SK-N-SH (cell line): ENCODE measurements around the gene DNPH1. TPM values are rescaled to one million over a fixed set of nuclear protein-coding genes. Genes with fewer than 3 reads are reported as not detected.

Experiments
- CTCF ChIA-PET: fragments of 300-600, 350-600 bp; formaldehyde crosslinking; extraction: SDS; loops from one replicate; lab custom pipeline; 2021; lab: Yijun Ruan, JAX
- POLR2A ChIA-PET: fragments of 350-600 bp; sonication (Branson Sonifier 250); formaldehyde crosslinking; extraction: SDS; loops from one replicate; lab custom pipeline; 2020; ENCODE audit warnings: antibody characterized with exemption, inconsistent platforms; lab: Yijun Ruan, JAX
- DNase-seq: peaks from one replicate; pipeline ENCODE4 v3.0.0; 2012
- H2AFZ ChIP-seq: fragments of 200-600 bp; sonication (generic); 2 replicates; pipeline ENCODE4 v1.8.1; 2016; ENCODE audit warnings: antibody characterized with exemption, mild to moderate bottlenecking, low read depth
- H3F3A ChIP-seq: fragments of 200-600 bp; sonication (generic); replicated peaks from 2 replicates; pipeline ENCODE3; 2016; ENCODE audit warnings: antibody characterized with exemption, mild to moderate bottlenecking; ENCODE audit not compliant: insufficient read depth
- H3K27ac ChIP-seq, 2 experiments: fragments of 200-500 bp in 1 of 2; fragments of 200-600 bp in 1 of 2; sonication (Bioruptor generic) in 1 of 2; sonication (generic), shearing (Covaris generic) in 1 of 2; 2 replicates each; pipeline versions ENCODE4 v1.5.1 to v1.6.1; 2014 to 2016; ENCODE audit warnings: low read depth in 2 of 2, inconsistent platforms in 1 of 2, low read length in 1 of 2, mild to moderate bottlenecking in 1 of 2, mixed read lengths in 1 of 2
- H3K27me3 ChIP-seq: fragments of 200-600 bp; sonication (generic), shearing (Covaris generic); 2 replicates; pipeline ENCODE4 v1.6.1; 2016; ENCODE audit warnings: mixed run types; ENCODE audit not compliant: insufficient read depth
- H3K36me3 ChIP-seq, 2 experiments: fragments of 200-500 bp in 1 of 2; fragments of 200-600 bp in 1 of 2; sonication (Bioruptor generic) in 1 of 2; sonication (generic) in 1 of 2; replicated peaks in 1 of 2; 2 replicates each; pipeline versions ENCODE3 to v1.5.1; 2014 to 2016; ENCODE audit warnings: low read length in 1 of 2, mild to moderate bottlenecking in 1 of 2; ENCODE audit not compliant: insufficient read depth in 2 of 2, control insufficient read depth in 1 of 2
- H3K4me1 ChIP-seq, 2 experiments: fragments of 200-500 bp in 1 of 2; fragments of 200-600 bp in 1 of 2; sonication (Bioruptor generic) in 1 of 2; sonication (generic), shearing (Covaris generic) in 1 of 2; 2 replicates each; pipeline versions ENCODE4 v1.5.1 to v1.6.1; 2014 to 2016; ENCODE audit warnings: low read depth in 1 of 2, low read length in 1 of 2, mixed run types in 1 of 2; ENCODE audit not compliant: insufficient read depth in 2 of 2, control insufficient read depth in 1 of 2
- H3K4me2 ChIP-seq: fragments of 200-600 bp; sonication (generic), shearing (Covaris generic); 2 replicates; pipeline ENCODE4 v1.6.1; 2017; ENCODE audit warnings: mixed run types
- H3K4me3 ChIP-seq, 2 experiments: fragments of 200-500 bp in 1 of 2; fragments of 200-600 bp in 1 of 2; sonication (Bioruptor generic) in 1 of 2; sonication (generic), shearing (Covaris generic) in 1 of 2; 2 replicates each; pipeline versions ENCODE4 v1.5.1 to v1.8.1; 2014 to 2016; ENCODE audit warnings: low read depth in 2 of 2, inconsistent platforms in 1 of 2, low read length in 1 of 2, mild to moderate bottlenecking in 1 of 2, mixed read lengths in 1 of 2, moderate library complexity in 1 of 2
- H3K79me2 ChIP-seq: fragments of 200-600 bp; sonication (generic); 2 replicates; pipeline ENCODE4 v1.8.1; 2017; ENCODE audit warnings: mild to moderate bottlenecking; ENCODE audit not compliant: insufficient read depth
- H3K9ac ChIP-seq: fragments of 200-600 bp; sonication (generic); 2 replicates; pipeline ENCODE4 v1.6.1; 2017; ENCODE audit warnings: mixed run types
- H3K9me2 ChIP-seq: fragments of 200-600 bp; sonication (generic); 2 replicates; pipeline ENCODE4 v1.6.1; 2017; ENCODE audit warnings: mixed run types
- H3K9me3 ChIP-seq: fragments of 200-600 bp; sonication (generic); 2 replicates; pipeline ENCODE4 v1.6.1; 2017; ENCODE audit warnings: mixed run types, mild to moderate bottlenecking, moderate library complexity
- H4K20me1 ChIP-seq: fragments of 200-600 bp; sonication (generic); 2 replicates; pipeline ENCODE4 v1.6.1; 2017; ENCODE audit warnings: mild to moderate bottlenecking, mixed run types; ENCODE audit not compliant: insufficient read depth
- CTCF ChIP-seq: fragments of 200-600 bp; sonication (generic); IDR thresholded peaks from 2 replicates; pipeline ENCODE4 v1.6.1; 2017; ENCODE audit warnings: antibody characterized with exemption, mild to moderate bottlenecking, moderate library complexity
- ELF1 ChIP-seq: IDR thresholded peaks from 2 replicates; pipeline ENCODE4 v1.4.0; 2012
- EZH2phosphoT487 ChIP-seq: fragments of 200-600 bp; sonication (generic); IDR thresholded peaks from 2 replicates; pipeline ENCODE4 v1.6.1; 2017; ENCODE audit warnings: low read depth, mixed run types, mild to moderate bottlenecking, antibody characterized with exemption, moderate library complexity, borderline replicate concordance
- FOXJ3 ChIP-seq: sonication (generic); formaldehyde crosslinking; IDR thresholded peaks from 2 replicates; pipeline ENCODE4 v1.5.1; 2020; ENCODE audit warnings: mild to moderate bottlenecking, missing genetic modification reagents
- FOXM1 ChIP-seq: IDR thresholded peaks from 2 replicates; pipeline ENCODE4 v1.4.0; 2012; ENCODE audit warnings: low read depth, mild to moderate bottlenecking
- GABPA ChIP-seq: IDR thresholded peaks from 2 replicates; pipeline ENCODE4 v1.4.0; 2012; ENCODE audit warnings: low read depth, mild to moderate bottlenecking
- JUND ChIP-seq: IDR thresholded peaks from 2 replicates; pipeline ENCODE4 v1.4.0; 2012
- MEF2A ChIP-seq: IDR thresholded peaks from 2 replicates; pipeline ENCODE4 v1.4.0; 2012; ENCODE audit warnings: low read depth, borderline replicate concordance
- PBX3 ChIP-seq: IDR thresholded peaks from 2 replicates; pipeline ENCODE4; 2012
- REST ChIP-seq: IDR thresholded peaks from 2 replicates; pipeline ENCODE4 v1.6.1; 2012; ENCODE audit warnings: mild to moderate bottlenecking, low read depth, low read length, moderate library complexity
- TEAD4 ChIP-seq: IDR thresholded peaks from 2 replicates; pipeline ENCODE4 v1.4.0; 2012; ENCODE audit warnings: mild to moderate bottlenecking, borderline replicate concordance; ENCODE audit not compliant: insufficient read depth
- YY1 ChIP-seq: IDR thresholded peaks from 2 replicates; pipeline ENCODE4 v1.4.0; 2012; ENCODE audit warnings: low read depth, mild to moderate bottlenecking
- WGBS: methylation state at CpG from one replicate; pipeline ENCODE4 v1.1.6; 2017; ENCODE audit warnings: low lambda C conversion rate; 5-methylcytosine and 5-hydroxymethylcytosine counted together
- polyA plus RNA-seq, 3 experiments: library from polyadenylated mRNA; depleted of rRNA; stranded (reverse); fragments of >200 nt; gene quantifications; 2 replicates each; pipeline ENCODE4 v1.2.3, GENCODE V29; 2012

Gene DNPH1
- polyA plus RNA-seq, 1 of the 3 experiments (the other 2 are of a cell fraction) = 287 TPM

GRCh38 chr6:43264599-43265145 is 35.4 kb upstream of the DNPH1 start:
- CTCF ChIA-PET = interaction anchor here (0.8 kb wide), 1 partner anchor 36 kb away, joined by 3 read pairs; the partner anchor contains the start of gene DNPH1

More at GRCh38 chr6:43264599-43265145, 35.4 kb upstream of the DNPH1 start:
- no peaks in the 10 kb centered on the region for H3K36me3 ChIP-seq
- 57% methylated on average over 5 of the region's 5 CpGs for WGBS
- no peaks in the 10 kb centered on the region for H3F3A ChIP-seq
- no peaks in the 10 kb centered on the region for H3K79me2 ChIP-seq
- no peaks in the 10 kb centered on the region for H3K9me2 ChIP-seq
- H2AFZ ChIP-seq = no peak overlapping the region
- no peaks in the 10 kb centered on the region for H4K20me1 ChIP-seq
- H3K4me1 ChIP-seq = peaks cover 0 to 6% of the 10 kb centered on the region in 2 experiments; a peak in 1 of 4 replicates
- no peak overlapping the region for H3K4me3 ChIP-seq
- no peak for DNase-seq
- no peaks in the 10 kb centered on the region for H3K9me3 ChIP-seq
- no peak overlapping the region for H3K4me2 ChIP-seq
- no peak for TF ChIP-seq FOXM1
- no peak for TF ChIP-seq JUND
- TF ChIP-seq CTCF = no peak
- no peak for TF ChIP-seq GABPA
- TF ChIP-seq ELF1 = no peak
- no peak for TF ChIP-seq FOXJ3 (CRISPR knock-in tag)
- TF ChIP-seq TEAD4 = no peak
- TF ChIP-seq REST = no peak
- TF ChIP-seq EZH2phosphoT487 = no peak
- no peak for TF ChIP-seq YY1
- TF ChIP-seq MEF2A = no peak
- TF ChIP-seq PBX3 = no peak
- TF ChIP-seq, all 33 proteins: peak for 0
- Histone ChIP-seq H3K27me3 (no peaks in the 10 kb centered on the region), H3K9ac (no peak overlapping the region), H3K27ac (no peak overlapping the region)
- POLR2A ChIA-PET = no interaction called here
